CD4-positive, alpha-beta T cell treated with Interleukin-4 for 4 hours (primary cell): ENCODE data around the gene COL23A1.

Experiments used
- DNase-seq: peaks from one replicate; pipeline ENCODE4 v3.0.0-alpha.2; 2020

Gene COL23A1

GRCh38 chr5:178431063-178431781 lies 159.0 kb downstream of the COL23A1 start:
- no peak for DNase-seq

GRCh38 chr5:178430186-178431062 lies 159.8 kb downstream of the COL23A1 start:
- no peak for DNase-seq

- DNase-seq, result no peak
These were observed 160.6 kb downstream of the COL23A1 start for GRCh38 chr5:178429491-178430185.

GRCh38 chr5:178429156-178429468 lies 161.1 kb downstream of the COL23A1 start:
- no peak for DNase-seq

GRCh38 chr5:178428341-178429155 lies 161.6 kb downstream of the COL23A1 start:
- DNase-seq, result no peak

GRCh38 chr5:178427576-178428197 lies 162.5 kb downstream of the COL23A1 start:
- DNase-seq, result no peak

GRCh38 chr5:178426326-178427130 lies 163.7 kb downstream of the COL23A1 start:
- no peak for DNase-seq

GRCh38 chr5:178425621-178426068 lies 164.5 kb downstream of the COL23A1 start:
- no peak for DNase-seq

- DNase-seq, result no peak
These were observed 165.4 kb downstream of the COL23A1 start for GRCh38 chr5:178424810-178425177.

- DNase-seq, result no peak
These were observed 166.0 kb downstream of the COL23A1 start for GRCh38 chr5:178423901-178424809.

- DNase-seq, result no peak
These were observed 166.8 kb downstream of the COL23A1 start for GRCh38 chr5:178423431-178423830.

- DNase-seq, result no peak
These were observed 167.8 kb downstream of the COL23A1 start for GRCh38 chr5:178422400-178422775.

GRCh38 chr5:178421699-178422399 lies 168.3 kb downstream of the COL23A1 start:
- no peak for DNase-seq

GRCh38 chr5:178421128-178421527 lies 169.1 kb downstream of the COL23A1 start:
- DNase-seq, result no peak

GRCh38 chr5:178420354-178420781 lies 169.8 kb downstream of the COL23A1 start:
- DNase-seq, result no peak

GRCh38 chr5:178419651-178420050 lies 170.5 kb downstream of the COL23A1 start:
- no peak for DNase-seq

- DNase-seq, result no peak
These were observed 171.0 kb downstream of the COL23A1 start for GRCh38 chr5:178419196-178419595.

GRCh38 chr5:178418471-178419010 lies 171.7 kb downstream of the COL23A1 start:
- DNase-seq, result no peak

- DNase-seq, result no peak
These were observed 172.2 kb downstream of the COL23A1 start for GRCh38 chr5:178418031-178418430.
